IMR-90 (cell line): Measurements from ENCODE around the gene SLC4A5. TPM values are rescaled to one million over a fixed set of nuclear protein-coding genes. Genes with fewer than 3 reads are reported as not detected.

Experiments
- ATAC-seq: fragments of 200-7000 bp; cut with Tn5 transposase; 2 replicates; pipeline ENCODE4 v1.9.1; 2020; ENCODE audit warnings: low read depth, mild to moderate bottlenecking, moderate library complexity
- BruUV-seq: library from RNA; stranded (reverse); fragments of 400-500 nt; replicated peaks from 2 replicates; lab custom pipeline; 2021; lab: Mats Ljungman, UMichigan
- CTCF ChIA-PET: fragments of 300-600 bp; formaldehyde crosslinking; extraction: SDS; loops from one replicate; lab custom pipeline; 2021; ENCODE audit warnings: antibody characterized with exemption; lab: Yijun Ruan, JAX
- POLR2A ChIA-PET: fragments of 300-600 bp; sonication (Branson Sonifier 250); formaldehyde crosslinking; loops from one replicate; lab custom pipeline; 2022; ENCODE audit warnings: antibody characterized with exemption; ENCODE audit not compliant: unreplicated experiment; lab: Charles Lee
- DNase-seq: peaks from one replicate; pipeline ENCODE4 v3.0.0; 2013
- H2AFZ ChIP-seq: replicated peaks from 2 replicates; pipeline ENCODE3; 2013; ENCODE audit warnings: low read length, mild to moderate bottlenecking; ENCODE audit not compliant: poor library complexity
- H2AK5ac ChIP-seq: 2 replicates; pipeline ENCODE4 v1.6.1; 2013; ENCODE audit warnings: low read depth, low read length, inconsistent platforms
- H2AK9ac ChIP-seq: replicated peaks from 2 replicates; pipeline ENCODE3; 2013; ENCODE audit warnings: mild to moderate bottlenecking, low read depth, low read length, moderate library complexity; ENCODE audit not compliant: poor library complexity
- H2BK120ac ChIP-seq: 2 replicates; pipeline ENCODE4 v1.6.1; 2013; ENCODE audit warnings: low read depth, low read length, inconsistent platforms
- H2BK15ac ChIP-seq: 3 replicates; pipeline ENCODE4 v1.6.1; 2013; ENCODE audit warnings: low read depth, low read length, inconsistent platforms
- H2BK20ac ChIP-seq: 2 replicates; pipeline ENCODE4 v1.6.1; 2013; ENCODE audit warnings: low read depth, mild to moderate bottlenecking, inconsistent platforms, low read length, moderate library complexity
- H2BK5ac ChIP-seq: 2 replicates; pipeline ENCODE4 v1.6.1; 2013; ENCODE audit warnings: mild to moderate bottlenecking, low read depth, low read length, inconsistent platforms; ENCODE audit not compliant: poor library complexity, severe bottlenecking
- H3K14ac ChIP-seq: replicated peaks from 2 replicates; pipeline ENCODE4 v1.6.1; 2013; ENCODE audit warnings: low read depth, low read length, inconsistent platforms
- H3K18ac ChIP-seq: 2 replicates; pipeline ENCODE4 v1.6.1; 2013; ENCODE audit warnings: low read depth, low read length, control low read depth
- H3K23ac ChIP-seq: 2 replicates; pipeline ENCODE4 v1.6.1; 2013; ENCODE audit warnings: low read depth, low read length, inconsistent platforms
- H3K27ac ChIP-seq: 2 replicates; pipeline ENCODE4 v1.5.1; 2013; ENCODE audit warnings: mild to moderate bottlenecking, control low read depth, low read length; ENCODE audit not compliant: insufficient read depth
- H3K27me3 ChIP-seq: 2 replicates; pipeline ENCODE4 v1.6.1; 2013; ENCODE audit warnings: low read length; ENCODE audit not compliant: control insufficient read depth, insufficient read depth
- H3K36me3 ChIP-seq: 2 replicates; pipeline ENCODE4 v1.6.1; 2013; ENCODE audit warnings: low read length, mixed read lengths; ENCODE audit not compliant: control insufficient read depth, insufficient read depth
- H3K4ac ChIP-seq: 2 replicates; pipeline ENCODE4 v1.6.1; 2013; ENCODE audit warnings: low read depth, low read length, inconsistent platforms
- H3K4me1 ChIP-seq: 2 replicates; pipeline ENCODE4 v1.6.1; 2013; ENCODE audit warnings: low read length, mixed read lengths; ENCODE audit not compliant: control insufficient read depth, insufficient read depth
- H3K4me2 ChIP-seq: 2 replicates; pipeline ENCODE4 v1.6.1; 2013; ENCODE audit warnings: low read depth, mild to moderate bottlenecking, control low read depth, low read length, moderate library complexity
- H3K4me3 ChIP-seq: 2 replicates; pipeline ENCODE4 v1.5.1; 2013; ENCODE audit warnings: low read depth, mild to moderate bottlenecking, control low read depth, low read length, moderate library complexity; ENCODE audit not compliant: insufficient read depth
- H3K56ac ChIP-seq: 2 replicates; pipeline ENCODE4 v1.6.1; 2013; ENCODE audit warnings: low read length, inconsistent platforms; ENCODE audit not compliant: insufficient read depth; ENCODE audit errors: extremely low read depth
- H3K79me1 ChIP-seq, 2 experiments: 2 replicates each; pipeline ENCODE4 v1.6.1; 2013; ENCODE audit warnings: low read length in 2 of 2, inconsistent platforms in 1 of 2, low read depth in 1 of 2
- H3K9ac ChIP-seq: 2 replicates; pipeline ENCODE4 v1.6.1; 2013; ENCODE audit warnings: low read depth, low read length, control low read depth
- H3K9me1 ChIP-seq: 2 replicates; pipeline ENCODE4 v1.6.1; 2013; ENCODE audit warnings: low read length, inconsistent platforms; ENCODE audit not compliant: insufficient read depth
- H3K9me3 ChIP-seq: 2 replicates; pipeline ENCODE4 v1.6.1; 2013; ENCODE audit warnings: low read length; ENCODE audit not compliant: control insufficient read depth, insufficient read depth
- H4K20me1 ChIP-seq: 2 replicates; pipeline ENCODE4 v1.6.1; 2013; ENCODE audit warnings: low read length, inconsistent platforms; ENCODE audit not compliant: insufficient read depth
- H4K5ac ChIP-seq: 2 replicates; pipeline ENCODE4 v1.6.1; 2013; ENCODE audit warnings: mild to moderate bottlenecking, low read depth, low read length, control low read depth
- H4K8ac ChIP-seq, 2 experiments: 2 replicates each; pipeline ENCODE4 v1.6.1; 2013; ENCODE audit warnings: low read depth in 2 of 2, low read length in 2 of 2, control low read depth in 1 of 2, inconsistent platforms in 1 of 2
- H4K91ac ChIP-seq: 2 replicates; pipeline ENCODE4 v1.6.1; 2013; ENCODE audit warnings: low read depth, low read length, inconsistent platforms; ENCODE audit not compliant: insufficient read depth
- CHD1 ChIP-seq: IDR thresholded peaks from 2 replicates; pipeline ENCODE4 v1.6.1; 2012; ENCODE audit warnings: low read depth, low read length, improper control_type of control experiment
- FOS ChIP-seq: fragments of 150-350 bp; IDR thresholded peaks from 2 replicates; pipeline ENCODE4 v1.6.1; 2016; ENCODE audit warnings: low read depth, low read length
- MAFK ChIP-seq: IDR thresholded peaks from 2 replicates; pipeline ENCODE4 v1.6.1; 2012; ENCODE audit warnings: low read depth, low read length, improper control_type of control experiment
- MXI1 ChIP-seq: IDR thresholded peaks from 2 replicates; pipeline ENCODE4 v1.6.1; 2012; ENCODE audit warnings: low read depth, mild to moderate bottlenecking, low read length, moderate library complexity, borderline replicate concordance
- RAD21 ChIP-seq: IDR thresholded peaks from 2 replicates; pipeline ENCODE4 v1.6.1; 2012; ENCODE audit warnings: low read length, improper control_type of control experiment
- RCOR1 ChIP-seq: IDR thresholded peaks from 2 replicates; pipeline ENCODE4 v1.6.1; 2012; ENCODE audit warnings: mild to moderate bottlenecking, low read length, improper control_type of control experiment; ENCODE audit not compliant: insufficient replicate concordance
- WGBS, 2 experiments: methylation state at CpG; one replicate each; pipeline versions ENCODE4 v1.1.5 to v1.1.7; 2013; ENCODE audit warnings: missing lambda C conversion rate in 2 of 2; ENCODE audit not compliant: insufficient read length in 1 of 2; ENCODE audit errors: extremely low coverage in 2 of 2; 5-methylcytosine and 5-hydroxymethylcytosine counted together
- dilution Hi-C: fragments of 300-500 bp; cut with HindIII; formaldehyde crosslinking; loops from one replicate; pipeline ENCODE4 v1.14.3; 2018; ENCODE audit warnings: low sequenced_read_pairs; ENCODE audit not compliant: unreplicated experiment
- in situ Hi-C: fragments of 300-500 bp; cut with MboI; formaldehyde crosslinking; loops from 3 replicates; pipeline ENCODE4 v1.14.3; 2019; ENCODE audit warnings: low sequenced_read_pairs, inconsistent platforms, mixed read lengths
- intact Hi-C: fragments of 100-400 bp; cut with micrococcal nuclease; formaldehyde crosslinking; loops from 2 replicates; pipeline ENCODE4 v1.10.0; 2022
- polyA plus RNA-seq, 3 experiments: library from polyadenylated mRNA; depleted of rRNA; stranded (reverse); fragments of >200 nt; gene quantifications; 2 replicates each; pipeline ENCODE4 v1.2.3, GENCODE V29; 2012; ENCODE audit warnings: low replicate concordance in 1 of 3
- total RNA-seq: library from RNA; depleted of rRNA; stranded (reverse); fragments of >200 nt; gene quantifications from 2 replicates; pipeline ENCODE4 v1.2.3, GENCODE V29; 2012
- TF ChIP-seq, protein P1 (sequence below): conservative IDR thresholded peaks from 2 replicates; pipeline ENCODE4 v1.5.1; 2012; ENCODE audit warnings: mild to moderate bottlenecking, low read depth, low read length, improper control_type of control experiment
- TF ChIP-seq, protein P2 (sequence below): fragments of 150-350 bp; IDR thresholded peaks from 2 replicates; pipeline ENCODE4 v1.6.1; 2017; ENCODE audit warnings: mild to moderate bottlenecking, antibody characterized with exemption, low read length, low read depth
- TF ChIP-seq, protein P3 (sequence below): fragments of 150-350 bp; IDR thresholded peaks from 2 replicates; pipeline ENCODE4 v1.6.1; 2016; ENCODE audit warnings: low read depth, mild to moderate bottlenecking, low read length, moderate library complexity, borderline replicate concordance

Gene SLC4A5
- total and polyA plus RNA-seq, 2 of the 4 experiments (the other 2 are of a cell fraction): 0.18 to 0.22 TPM

DNA sequence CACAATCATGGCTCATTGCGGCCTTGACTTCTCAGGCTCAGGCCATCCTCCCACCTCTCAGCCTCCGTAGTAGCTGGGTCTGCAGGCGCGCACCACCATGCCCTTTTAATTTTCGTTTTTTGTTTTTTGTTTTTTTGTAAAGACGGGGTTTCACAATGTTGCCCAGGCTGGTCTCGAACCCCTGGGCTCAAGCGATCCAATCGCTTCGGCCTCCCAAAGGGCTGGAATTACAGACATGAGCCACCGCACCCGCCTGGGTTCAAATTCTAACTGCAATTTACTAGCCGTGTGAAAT, 49.2 kb upstream of the SLC4A5 start:
- peaks cover 4% of the 10 kb centered on the region for H3K27me3 ChIP-seq
- WGBS, 2 experiments: 62% methylated on average over 9 of the region's 13 CpGs; no CpG with 5 or more reads in 1 of the 2 experiments
- H2BK5ac ChIP-seq: no peak overlapping the region
- H3K56ac ChIP-seq: no peak overlapping the region
- ATAC-seq (no peak), DNase-seq (no peak)
- no peak overlapping the region for H3K4me2 ChIP-seq
- POLR2A ChIA-PET: interaction anchor here (0.6 kb wide), 1 partner anchor 17 kb away, joined by 5 read pairs; no protein-coding TSS in a partner anchor
- H3K36me3 ChIP-seq: no peaks in the 10 kb centered on the region
- H3K79me1 ChIP-seq: peaks cover 15 to 40% of the 10 kb centered on the region in 2 experiments; a peak in 3 of 4 replicates
- CTCF ChIA-PET: interaction anchor here (0.9 to 1.4 kb wide), 3 partner anchors 9 to 68 kb away, joined by 3 to 4 read pairs (median 3); no protein-coding TSS in a partner anchor
- peak overlapping the region; percentile 61 to 96; a peak in 3 of 4 replicates for H4K8ac ChIP-seq
- H3K4me1 ChIP-seq: peaks cover 5% of the 10 kb centered on the region
- peak overlapping the region; percentile 84 for H2AFZ ChIP-seq
- H4K91ac ChIP-seq: peak overlapping the region; percentile 43; the same call in 1 of the 2 replicates
- H3K18ac ChIP-seq: no peak overlapping the region
- H2AK5ac ChIP-seq: no peak overlapping the region; the same call in 1 of the 2 replicates
- no peak overlapping the region for H2AK9ac ChIP-seq
- no peaks in the 10 kb centered on the region for H3K9me3 ChIP-seq
- H3K4me3 ChIP-seq: no peak overlapping the region
- no peak overlapping the region for H3K14ac ChIP-seq
- H2BK15ac ChIP-seq: no peak overlapping the region
- H3K4ac ChIP-seq: peak overlapping the region; percentile 32
- H3K27ac ChIP-seq: no peak overlapping the region
- H3K9me1 ChIP-seq: peaks cover 25% of the 10 kb centered on the region
- no peak overlapping the region for H3K23ac ChIP-seq
- H2BK20ac ChIP-seq: no peak overlapping the region
- in situ Hi-C loops (no loop called here), dilution Hi-C loops (no loop called here), intact Hi-C loops (loop anchor here (5.0 to 10.0 kb wide), 2 partner anchors 60 to 468 kb away; partner anchors contain the start of gene DGUOK)
- no peak overlapping the region for H2BK120ac ChIP-seq
- peaks cover 23% of the 10 kb centered on the region for H4K20me1 ChIP-seq
- peak overlapping the region; percentile 73 for H4K5ac ChIP-seq
- peak overlapping the region; percentile 35; the same call in 1 of the 2 replicates for H3K9ac ChIP-seq
- TF ChIP-seq RCOR1 (no peak), MXI1 (no peak), RAD21 (no peak), MAFK (no peak), FOS (no peak), CHD1 (no peak)
- TF ChIP-seq, protein P1, sequence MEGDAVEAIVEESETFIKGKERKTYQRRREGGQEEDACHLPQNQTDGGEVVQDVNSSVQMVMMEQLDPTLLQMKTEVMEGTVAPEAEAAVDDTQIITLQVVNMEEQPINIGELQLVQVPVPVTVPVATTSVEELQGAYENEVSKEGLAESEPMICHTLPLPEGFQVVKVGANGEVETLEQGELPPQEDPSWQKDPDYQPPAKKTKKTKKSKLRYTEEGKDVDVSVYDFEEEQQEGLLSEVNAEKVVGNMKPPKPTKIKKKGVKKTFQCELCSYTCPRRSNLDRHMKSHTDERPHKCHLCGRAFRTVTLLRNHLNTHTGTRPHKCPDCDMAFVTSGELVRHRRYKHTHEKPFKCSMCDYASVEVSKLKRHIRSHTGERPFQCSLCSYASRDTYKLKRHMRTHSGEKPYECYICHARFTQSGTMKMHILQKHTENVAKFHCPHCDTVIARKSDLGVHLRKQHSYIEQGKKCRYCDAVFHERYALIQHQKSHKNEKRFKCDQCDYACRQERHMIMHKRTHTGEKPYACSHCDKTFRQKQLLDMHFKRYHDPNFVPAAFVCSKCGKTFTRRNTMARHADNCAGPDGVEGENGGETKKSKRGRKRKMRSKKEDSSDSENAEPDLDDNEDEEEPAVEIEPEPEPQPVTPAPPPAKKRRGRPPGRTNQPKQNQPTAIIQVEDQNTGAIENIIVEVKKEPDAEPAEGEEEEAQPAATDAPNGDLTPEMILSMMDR: no peak
- TF ChIP-seq, protein P2, sequence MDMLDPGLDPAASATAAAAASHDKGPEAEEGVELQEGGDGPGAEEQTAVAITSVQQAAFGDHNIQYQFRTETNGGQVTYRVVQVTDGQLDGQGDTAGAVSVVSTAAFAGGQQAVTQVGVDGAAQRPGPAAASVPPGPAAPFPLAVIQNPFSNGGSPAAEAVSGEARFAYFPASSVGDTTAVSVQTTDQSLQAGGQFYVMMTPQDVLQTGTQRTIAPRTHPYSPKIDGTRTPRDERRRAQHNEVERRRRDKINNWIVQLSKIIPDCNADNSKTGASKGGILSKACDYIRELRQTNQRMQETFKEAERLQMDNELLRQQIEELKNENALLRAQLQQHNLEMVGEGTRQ: no peak
- TF ChIP-seq, protein P3, sequence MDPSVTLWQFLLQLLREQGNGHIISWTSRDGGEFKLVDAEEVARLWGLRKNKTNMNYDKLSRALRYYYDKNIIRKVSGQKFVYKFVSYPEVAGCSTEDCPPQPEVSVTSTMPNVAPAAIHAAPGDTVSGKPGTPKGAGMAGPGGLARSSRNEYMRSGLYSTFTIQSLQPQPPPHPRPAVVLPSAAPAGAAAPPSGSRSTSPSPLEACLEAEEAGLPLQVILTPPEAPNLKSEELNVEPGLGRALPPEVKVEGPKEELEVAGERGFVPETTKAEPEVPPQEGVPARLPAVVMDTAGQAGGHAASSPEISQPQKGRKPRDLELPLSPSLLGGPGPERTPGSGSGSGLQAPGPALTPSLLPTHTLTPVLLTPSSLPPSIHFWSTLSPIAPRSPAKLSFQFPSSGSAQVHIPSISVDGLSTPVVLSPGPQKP: no peak
- no TSS peak for BruUV-seq
